ENCODE measurements around the gene USP43.

DNA sequence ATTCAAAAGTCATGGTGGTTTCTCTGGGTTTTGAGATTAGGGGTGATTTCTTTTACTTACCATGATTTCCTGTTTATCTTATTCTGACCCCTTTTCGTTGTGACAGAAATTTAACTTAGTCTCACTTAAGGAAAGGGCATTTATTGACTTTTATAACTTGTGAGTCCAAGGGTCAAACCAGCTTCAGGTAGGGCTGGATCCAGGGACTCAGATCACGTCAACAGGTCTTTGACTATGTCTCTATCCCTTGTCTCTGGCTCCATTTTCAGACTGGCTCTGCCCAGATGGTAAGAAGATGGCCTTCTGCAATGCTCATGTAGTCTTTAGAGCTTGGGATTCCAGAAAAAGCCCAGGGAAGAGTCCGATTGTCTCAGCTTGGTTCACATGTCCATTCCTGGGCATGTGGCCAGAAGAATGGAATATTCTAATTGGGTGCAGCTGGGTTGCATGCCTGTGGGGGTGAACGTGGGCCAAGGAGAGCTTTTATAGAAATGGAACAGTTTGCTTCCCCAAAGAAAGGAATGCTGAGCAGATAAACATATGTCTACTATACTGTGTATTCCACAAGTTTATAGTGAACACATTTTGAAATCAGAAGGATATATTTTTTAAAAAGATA is 13.4 kb downstream of the USP43 start:
- no peak for TF ChIP-seq CTCF (IDR thresholded peaks at IDR 0.05)
- no peak for TF ChIP-seq POLR2AphosphoS5 (IDR thresholded peaks at IDR 0.05)

All from esophagus muscularis mucosa (tissue), 3 donors.